OCI-LY3 (cell line): ENCODE measurements around the gene IMP3.

Experiments used
- CTCF ChIP-seq: fragments of 200-600, 300-600 bp; sonication (generic); IDR thresholded peaks from 2 replicates; pipeline ENCODE4 v1.5.1; 2014; ENCODE audit warnings: antibody characterized with exemption, low read length, low read depth
- EZH2phosphoT487 ChIP-seq: fragments of 200-600 bp; shearing (Covaris generic); IDR thresholded peaks from 2 replicates; pipeline ENCODE4 v1.6.1; 2018; ENCODE audit warnings: antibody characterized with exemption, mixed run types, low read depth

DNA sequence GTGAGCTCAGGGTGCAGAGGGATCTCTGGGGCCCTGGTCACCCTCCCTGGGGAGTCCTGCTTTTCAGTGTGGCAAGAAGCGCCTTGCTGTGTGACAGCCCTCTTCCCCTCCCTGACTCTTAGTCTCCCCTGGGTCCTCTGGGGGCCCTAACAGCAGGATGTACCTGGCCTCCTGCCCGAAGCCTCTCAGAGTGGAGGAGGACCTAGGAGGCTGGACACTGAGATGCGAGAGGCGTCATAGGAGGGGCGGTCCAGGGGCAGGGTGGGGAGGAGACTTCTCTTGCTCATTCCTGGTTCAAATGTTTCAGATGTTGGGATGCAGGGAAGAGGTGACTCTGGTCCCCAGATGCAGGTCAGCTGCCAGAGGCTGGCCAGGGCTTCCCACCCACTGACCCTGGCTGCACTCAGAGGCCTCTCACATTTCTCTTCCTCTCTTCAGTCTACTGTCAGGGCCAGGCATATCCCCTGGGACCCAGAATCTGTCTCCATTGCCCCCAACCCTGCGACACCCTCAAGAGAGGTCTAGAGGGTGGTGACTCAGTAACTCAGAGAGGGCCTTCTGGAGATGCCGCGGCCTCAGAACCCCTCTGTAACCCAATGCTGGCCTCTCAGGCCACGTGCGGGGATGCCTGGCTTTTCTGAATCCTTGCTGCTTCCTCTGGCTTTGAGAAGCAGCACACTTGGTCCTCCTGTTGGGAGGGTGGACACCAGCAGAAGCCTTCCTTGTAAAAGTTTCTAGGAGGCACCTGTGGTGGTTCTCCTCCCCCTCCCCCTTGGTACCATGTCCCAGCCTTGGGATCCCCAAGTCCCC lies 33.6 kb upstream of the IMP3 start:
- TF ChIP-seq CTCF (no peak), EZH2phosphoT487 (no peak)
